Measurements from ENCODE around the gene TENM4. TPM values are rescaled to one million over a fixed set of nuclear protein-coding genes. Genes with fewer than 3 reads are reported as not detected.
A peak's percentile ranks its signal among the peaks of the same experiment; 100 is the strongest.

TENM4 gene
- polyA plus RNA-seq, 1 donor, result 9.0 TPM

DNA sequence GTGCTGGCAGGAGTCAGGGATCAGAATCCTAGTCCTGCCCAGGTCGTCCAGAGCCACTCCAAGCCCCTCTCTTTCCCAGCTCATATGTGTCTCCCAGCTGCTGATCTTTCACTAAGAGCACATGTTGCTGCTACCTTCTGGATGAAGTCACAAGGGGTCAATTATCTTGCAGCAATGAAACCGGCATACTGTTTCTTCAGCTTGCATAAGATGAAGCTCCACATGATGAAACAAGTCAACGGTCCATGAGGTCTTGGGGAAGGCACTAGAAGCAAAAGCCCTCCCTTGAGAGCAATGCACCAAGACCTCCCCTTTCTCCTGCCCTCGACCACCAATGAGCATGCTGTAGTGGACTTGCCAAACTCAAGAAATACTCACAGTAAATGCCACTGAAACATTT, 148.9 kb downstream of the TENM4 start:
- DNase-seq, result no peak

GRCh38 chr11:79290761-79291160, 150.1 kb downstream of the TENM4 start:
- DNase-seq, result no peak

DNA sequence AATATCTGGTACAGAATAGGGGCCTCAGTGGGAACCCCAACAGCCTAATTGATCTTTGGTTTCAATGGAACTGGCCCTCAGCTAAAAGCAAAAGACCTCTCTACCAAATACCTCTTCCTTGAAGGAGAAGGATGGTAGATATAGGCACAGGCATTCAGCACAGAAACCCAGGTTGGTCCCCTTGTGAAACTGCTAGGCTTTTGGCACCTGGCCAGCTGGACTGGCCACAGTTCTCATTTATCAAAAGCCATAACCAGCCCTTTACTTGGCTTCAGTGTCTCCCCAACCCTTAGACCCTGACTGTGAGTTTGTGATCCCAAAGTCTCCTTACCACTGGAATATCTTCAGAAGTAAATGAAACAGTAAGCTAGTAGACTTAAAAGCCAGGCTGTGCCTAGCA, 152.9 kb downstream of the TENM4 start:
- DNase-seq, result no peak

GRCh38 chr11:79285756-79286155, 155.1 kb downstream of the TENM4 start:
- no peak for DNase-seq

DNA sequence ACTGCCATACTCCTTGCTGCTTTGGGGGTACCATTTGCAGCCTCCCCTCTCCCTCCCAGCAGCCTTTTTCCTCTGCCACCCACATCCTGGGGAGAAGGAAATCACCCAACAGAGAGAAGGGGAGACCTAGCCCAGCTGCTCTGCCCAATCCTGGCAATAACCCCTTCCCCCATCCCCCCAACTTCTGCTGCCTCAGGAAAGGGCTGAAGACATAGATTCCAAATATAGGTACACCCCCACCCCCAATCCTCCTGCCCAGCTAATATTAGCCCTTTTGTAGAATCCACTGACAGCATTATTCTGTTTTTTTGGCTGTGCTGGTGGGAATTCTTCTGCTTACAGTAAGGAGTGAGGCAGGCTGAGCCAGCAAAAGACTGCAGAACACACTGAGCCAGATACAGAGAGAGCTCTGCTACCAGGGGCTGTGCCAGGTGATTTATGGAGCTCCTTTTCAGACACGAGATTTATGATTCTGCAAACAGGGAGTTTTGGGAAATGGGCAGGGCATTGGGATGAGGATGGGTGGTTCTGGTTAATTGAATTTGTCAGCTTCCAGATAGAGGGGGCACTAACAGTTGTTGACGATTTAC, 164.0 kb downstream of the TENM4 start:
- peak; percentile 23 for DNase-seq

DNA sequence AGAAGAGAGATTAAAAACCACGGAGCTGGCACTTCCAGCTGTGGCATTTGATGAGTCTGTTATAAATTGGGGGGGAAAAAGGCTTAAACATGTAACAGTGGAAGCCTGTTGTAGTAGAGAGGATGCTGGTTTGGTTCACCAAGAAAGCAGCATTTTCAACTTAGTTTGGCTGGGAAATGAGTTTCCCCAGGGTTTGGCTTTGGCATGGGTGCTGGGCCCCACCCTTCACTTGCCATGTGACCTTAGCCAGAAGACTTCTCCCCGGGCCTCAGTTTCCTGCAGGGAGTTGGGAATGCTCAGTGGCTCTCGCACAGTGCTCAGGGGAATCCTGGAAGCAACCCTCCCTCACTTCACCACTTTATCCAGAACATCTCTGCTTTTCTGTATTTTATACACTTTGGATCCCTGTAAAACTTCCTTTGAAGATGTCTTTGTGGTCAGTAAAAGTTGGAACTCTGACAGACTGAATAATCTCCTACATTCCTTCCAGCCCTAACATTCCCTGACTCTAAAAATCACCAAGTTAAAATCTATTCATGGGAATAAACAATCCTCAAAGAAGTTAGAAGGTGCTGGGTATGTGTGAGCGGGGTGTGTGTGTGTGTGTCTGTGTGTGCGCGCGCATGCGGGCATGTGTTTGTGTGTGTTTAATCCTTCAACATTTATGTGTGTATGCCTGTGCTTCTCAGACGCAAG, 166.0 kb downstream of the TENM4 start:
- no peak for DNase-seq

GRCh38 chr11:79273781-79274180, 167.0 kb downstream of the TENM4 start:
- DNase-seq, result no peak

DNA sequence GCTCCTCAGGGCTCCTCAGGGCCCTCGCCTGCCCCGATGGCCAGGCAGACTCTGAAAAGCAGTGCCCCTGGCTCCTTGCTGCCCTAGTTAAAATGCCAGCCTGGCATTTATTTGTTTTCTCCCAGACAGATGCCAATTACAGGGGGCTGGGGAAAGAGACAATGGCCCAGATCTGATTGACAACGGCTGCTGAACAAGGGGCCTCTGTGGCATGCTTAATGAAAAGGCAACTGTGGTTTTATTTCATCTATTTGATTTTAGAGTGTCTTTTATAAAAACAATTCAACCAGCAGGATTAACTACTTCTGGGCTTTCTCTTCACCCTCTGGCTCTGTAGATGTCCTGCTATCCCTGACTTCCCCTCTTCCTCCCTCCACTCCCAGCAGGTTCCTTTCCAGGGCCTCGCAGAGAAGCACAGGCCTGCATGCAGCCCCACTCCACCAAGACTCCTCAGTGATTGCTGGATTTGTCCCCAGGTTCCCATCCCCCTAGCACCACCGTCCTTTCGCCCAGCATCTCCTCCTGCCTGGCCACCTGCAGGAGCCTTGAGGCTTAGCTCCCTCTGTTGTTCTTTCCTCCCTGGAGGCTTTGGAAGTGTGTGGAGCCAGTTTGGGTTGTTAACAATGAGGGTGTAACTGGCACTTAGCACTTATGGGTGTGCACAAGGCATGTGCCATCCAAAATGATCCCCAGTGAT, 171.1 kb downstream of the TENM4 start:
- no peak for DNase-seq

DNA sequence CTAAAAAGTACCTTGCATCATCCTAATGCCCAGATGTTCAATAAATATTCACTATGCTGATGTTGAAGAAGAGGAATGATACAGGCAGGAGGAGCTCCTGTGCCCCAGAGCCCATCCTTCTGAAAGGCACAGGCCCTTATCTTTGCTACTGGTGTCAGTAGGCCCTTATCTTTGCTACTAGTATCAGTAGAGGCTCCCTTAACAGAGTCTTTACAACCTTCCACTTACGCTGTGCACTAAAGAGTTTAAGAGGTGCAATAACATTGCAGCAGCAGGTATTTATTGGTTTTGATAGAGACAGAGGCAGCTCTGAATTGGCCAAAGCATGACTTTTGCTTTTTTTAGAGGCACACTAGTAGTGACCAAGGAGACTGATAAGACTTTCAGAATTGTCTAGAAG, 174.4 kb downstream of the TENM4 start:
- no peak for DNase-seq

GRCh38 chr11:79265756-79266322, 175.0 kb downstream of the TENM4 start:
- no peak for DNase-seq

DNA sequence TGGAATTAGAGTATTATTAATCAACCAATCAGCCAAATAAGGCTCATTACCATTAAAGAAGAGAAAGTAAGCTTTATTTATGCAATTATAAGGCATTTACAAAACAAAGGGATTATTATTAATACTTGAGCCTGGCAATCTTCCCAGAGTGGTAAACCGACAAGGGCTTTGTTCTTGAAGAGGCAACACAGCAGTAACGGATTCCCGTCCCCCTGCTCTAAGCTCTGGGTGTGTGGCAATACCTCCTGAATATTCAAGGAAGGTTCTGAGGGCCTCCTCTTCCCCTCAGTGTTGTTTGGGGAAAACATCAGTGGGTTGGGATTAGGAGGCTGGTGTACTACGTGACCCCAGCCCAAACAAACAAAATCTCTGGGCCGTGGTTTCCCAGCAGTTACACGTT, 176.5 kb downstream of the TENM4 start:
- no peak for DNase-seq

DNA sequence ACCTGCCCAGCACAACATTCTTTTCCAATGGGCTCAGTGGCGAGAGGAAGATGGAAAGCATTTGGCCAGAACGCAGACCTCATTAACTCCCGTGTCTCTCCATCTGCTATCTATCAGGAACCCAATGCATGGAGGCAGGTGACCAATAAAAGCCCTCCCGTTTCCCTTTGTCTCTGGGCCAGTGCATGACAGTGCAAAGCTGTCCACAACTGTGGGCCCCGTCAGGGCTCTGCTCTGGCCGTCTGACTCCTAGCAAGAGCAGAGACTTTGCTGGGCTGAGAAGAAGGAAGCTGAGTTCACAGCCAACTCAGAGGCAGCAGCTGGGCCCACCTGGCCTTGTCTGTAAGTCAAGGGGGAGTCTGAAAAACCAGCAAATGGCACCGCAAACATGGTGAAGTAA, 177.8 kb downstream of the TENM4 start:
- peak; percentile 31 for DNase-seq

- peak; percentile 29 for DNase-seq
These were observed 178.6 kb downstream of the TENM4 start for GRCh38 chr11:79262221-79262620.

DNA sequence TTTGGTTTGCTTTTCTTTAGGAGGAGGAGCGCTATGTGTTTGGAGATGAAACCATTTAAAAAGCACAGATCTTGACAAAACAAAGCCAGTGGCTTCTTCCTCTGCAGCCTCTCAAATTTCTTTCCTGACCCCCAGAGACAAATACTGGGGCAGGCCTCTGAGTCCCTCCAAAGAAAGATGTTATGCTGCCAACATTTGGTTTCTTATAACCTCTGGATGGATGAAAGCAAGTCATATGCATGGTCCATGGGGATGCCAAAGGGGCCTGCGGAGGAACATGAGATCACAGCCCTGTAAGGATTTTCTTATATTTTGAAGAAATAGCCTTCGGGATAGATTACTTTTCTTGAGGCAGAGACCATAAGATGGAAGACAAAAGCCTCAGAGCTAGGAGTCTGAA, 179.1 kb downstream of the TENM4 start:
- no peak for DNase-seq

DNA sequence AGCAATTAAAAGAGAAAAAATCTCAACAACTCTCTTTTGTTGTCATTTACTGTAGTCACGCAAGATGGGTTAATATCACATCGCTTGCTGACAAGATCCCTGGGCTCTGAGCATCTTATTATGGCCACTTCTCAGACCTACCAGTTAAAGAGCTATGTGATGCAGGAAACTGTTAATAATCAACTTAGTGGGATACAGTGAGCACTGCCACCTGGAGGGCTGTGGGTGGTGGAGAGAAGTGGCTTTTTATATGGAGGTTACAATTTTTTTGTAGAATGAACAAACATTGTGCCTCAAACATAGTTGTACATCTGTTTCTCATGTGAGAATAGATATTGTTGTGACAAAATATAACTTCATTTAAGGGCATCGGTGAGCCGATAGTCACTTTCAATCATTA, 181.0 kb downstream of the TENM4 start:
- DNase-seq, result no peak

- no peak for DNase-seq
These were observed 182.3 kb downstream of the TENM4 start for GRCh38 chr11:79258576-79258975.

GRCh38 chr11:79255965-79256364, 184.9 kb downstream of the TENM4 start:
- DNase-seq, result no peak

DNA sequence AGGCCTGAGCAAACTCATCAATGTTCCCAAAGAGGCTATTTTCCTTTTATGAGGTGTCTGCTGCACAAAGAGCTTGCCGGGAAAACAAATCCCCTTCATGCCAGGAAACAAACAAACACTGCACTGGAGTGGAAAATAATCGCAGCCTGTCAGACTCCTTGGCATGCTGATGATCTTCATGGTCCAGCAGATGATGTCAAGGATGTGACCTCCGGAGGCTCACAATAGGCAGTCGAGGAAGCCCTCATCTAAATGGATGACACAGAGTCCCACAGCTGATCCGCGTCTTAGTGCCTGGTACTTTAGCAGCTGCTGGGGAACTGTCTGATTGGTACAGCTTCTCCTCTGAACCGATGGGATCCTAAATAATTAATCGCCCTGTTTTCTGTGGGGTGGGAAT, 187.6 kb downstream of the TENM4 start:
- DNase-seq, result no peak

- no peak for DNase-seq
These were observed 191.4 kb downstream of the TENM4 start for GRCh38 chr11:79249295-79249993.

- no peak for DNase-seq
These were observed 196.0 kb downstream of the TENM4 start for GRCh38 chr11:79244798-79245197.

GRCh38 chr11:79244241-79244772, 196.5 kb downstream of the TENM4 start:
- peak; percentile 39 for DNase-seq

DNA sequence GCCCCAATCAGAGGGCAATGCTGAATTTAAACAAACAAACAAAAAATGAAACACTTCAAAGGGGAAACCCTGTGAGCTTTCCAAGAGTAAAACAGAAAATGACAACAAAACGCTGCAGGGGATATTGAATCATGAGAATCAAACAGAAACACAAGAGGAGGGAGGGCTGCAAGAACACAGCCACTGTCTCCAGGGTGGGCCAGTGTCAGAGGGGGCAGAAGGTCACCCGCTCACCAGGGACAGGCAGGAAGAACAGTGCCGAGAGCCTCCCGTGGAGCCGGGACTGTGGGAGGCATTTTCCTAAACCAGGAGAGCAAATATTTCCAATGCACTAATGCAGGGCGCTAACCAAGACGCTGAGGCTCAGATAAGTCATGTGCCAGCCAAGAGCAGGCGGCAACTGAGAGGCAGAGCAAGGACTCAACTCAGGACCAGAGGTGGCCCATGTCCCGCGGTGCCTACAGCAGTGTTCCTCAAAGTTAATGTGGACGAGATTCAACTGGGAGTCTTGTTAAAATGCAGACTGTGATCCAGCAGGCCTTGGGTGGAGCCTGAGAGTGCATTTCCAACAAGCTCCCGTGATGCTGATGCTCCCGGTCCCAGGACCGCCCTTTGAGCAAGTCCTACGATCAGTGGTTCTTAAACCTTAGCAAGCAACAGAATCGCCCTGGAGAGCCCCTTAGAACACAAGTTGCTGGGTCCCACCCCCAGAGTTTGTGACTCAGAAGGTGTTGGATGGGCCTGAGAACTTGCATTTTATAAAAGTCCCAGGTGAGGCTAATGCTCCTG, 197.2 kb downstream of the TENM4 start:
- DNase-seq, result no peak
